GM21723 (cell line): ENCODE measurements around the gene PPP2R2C.

Experiments
- ATAC-seq: cut with Tn5 transposase; IDR thresholded peaks from one replicate; pipeline ENCODE4 v1.9.1; 2021; ENCODE audit warnings: mild to moderate bottlenecking, moderate library complexity; ENCODE audit not compliant: unreplicated experiment

PPP2R2C gene

GRCh38 chr4:6367371-6367851 lies 105.0 kb downstream of the PPP2R2C start:
- ATAC-seq: no peak

GRCh38 chr4:6366581-6366980 lies 105.8 kb downstream of the PPP2R2C start:
- ATAC-seq: no peak

DNA sequence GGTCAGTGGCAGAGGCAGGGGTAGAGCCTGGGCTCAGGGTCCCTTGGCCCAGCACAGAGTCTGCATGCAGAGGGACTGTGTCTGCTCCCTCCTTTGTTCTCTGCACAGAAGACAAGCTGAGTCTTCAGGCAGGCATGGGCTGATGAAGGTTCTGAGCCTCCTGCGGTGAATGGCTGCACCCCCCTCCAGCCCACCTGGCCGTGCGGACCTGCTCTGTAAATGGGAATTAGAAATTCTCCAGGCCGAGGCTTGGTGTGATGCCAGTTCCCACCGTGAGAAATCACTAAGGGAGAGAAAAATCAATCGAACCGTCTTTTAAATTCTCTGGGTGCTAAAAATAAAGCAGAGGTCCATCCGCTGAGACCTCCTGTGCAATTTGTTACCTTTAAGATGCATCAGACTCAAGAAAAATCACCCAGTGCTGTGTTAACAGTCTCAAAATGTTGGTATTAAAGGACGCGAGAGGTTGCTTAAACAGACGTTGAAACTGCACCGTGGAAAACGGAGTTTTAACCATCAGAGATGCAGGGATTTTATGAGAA lies 106.8 kb downstream of the PPP2R2C start:
- ATAC-seq: no peak

DNA sequence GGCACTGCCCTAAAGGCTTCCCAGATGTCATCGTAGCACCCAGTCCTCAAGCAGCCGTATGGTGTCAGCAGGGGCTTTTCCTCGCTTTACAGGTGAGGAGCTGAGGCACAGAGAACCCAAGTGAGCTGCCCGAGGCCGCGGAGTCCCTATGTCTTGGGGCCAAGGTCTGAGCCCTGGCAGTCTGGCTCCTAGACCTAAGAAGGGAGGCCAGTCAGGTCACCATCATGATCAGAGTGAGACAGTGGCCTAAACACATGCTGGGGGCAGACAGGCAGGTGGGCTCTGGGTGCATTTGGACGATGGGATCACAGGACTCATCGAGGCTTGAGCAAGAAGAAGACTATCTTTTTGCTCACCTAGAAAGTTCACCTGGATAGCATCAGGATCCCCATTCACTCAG lies 107.8 kb downstream of the PPP2R2C start:
- no peak for ATAC-seq

DNA sequence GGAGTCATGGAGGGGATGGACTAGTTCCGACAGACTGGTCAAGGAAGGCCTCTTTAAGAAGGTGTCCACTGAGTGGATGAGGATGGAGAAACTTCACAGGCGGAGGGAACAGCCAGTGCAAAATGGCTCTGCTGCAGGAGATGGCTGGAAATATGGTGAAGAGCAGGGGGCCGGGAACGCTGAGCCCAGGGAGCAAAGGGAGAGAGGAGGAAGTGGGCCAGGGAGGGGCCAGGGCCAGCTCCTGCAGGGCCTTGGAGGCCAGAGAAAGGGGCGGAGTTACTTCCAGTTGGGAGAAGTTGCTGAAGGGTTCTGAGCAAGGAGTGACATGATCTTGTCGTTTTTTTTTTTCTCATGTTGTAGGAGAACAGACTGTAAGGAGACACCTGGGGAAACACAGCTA lies 108.3 kb downstream of the PPP2R2C start:
- no peak for ATAC-seq

DNA sequence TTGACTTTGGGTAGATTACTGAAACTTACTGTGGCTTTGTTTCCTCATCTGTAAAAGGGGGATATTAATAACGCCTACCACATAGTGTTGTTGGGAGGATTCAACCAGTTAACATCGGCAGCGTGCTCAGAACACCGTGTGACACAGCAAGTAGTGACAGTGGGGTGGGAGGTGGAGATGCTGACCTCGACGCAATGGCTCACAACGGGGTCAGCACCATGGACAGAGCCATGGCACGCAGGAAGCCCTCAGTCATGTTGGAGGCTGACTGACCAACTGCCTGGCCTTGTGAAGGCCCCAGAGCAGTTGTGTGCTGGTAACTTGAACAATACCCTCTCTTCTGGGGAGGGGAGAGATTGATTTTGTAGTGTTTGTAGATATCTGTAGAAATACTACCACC lies 109.5 kb downstream of the PPP2R2C start:
- no peak for ATAC-seq

DNA sequence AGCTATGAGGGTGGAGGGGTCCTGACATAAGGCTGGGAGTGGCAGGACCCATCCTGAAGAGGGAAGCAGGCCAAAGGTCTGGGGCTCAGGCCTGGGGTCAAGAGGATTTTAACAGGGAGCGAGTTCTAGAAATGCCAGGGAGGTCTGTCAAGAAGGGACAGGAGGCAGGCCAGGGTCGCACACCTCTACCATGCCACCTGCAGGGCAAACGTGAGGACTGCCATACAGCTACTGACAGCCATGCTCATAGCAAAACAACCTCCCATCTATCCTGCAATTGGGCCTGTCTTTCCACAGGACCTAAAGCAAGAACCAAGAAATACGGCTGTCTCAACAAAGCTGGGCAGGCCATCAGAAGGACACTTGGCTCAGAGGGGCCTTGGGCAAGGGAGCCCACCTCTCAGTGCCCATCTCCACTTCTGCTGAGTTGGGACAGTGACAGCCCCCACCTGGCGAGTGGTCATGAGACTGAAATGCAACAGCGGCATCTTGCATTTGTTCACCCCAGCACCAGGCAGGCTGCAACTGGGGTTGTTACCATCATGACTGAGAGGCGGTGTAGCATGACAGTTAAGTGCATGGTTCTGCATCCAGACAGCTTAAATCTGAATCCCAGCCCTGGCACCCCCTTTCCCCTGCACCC lies 110.0 kb downstream of the PPP2R2C start:
- ATAC-seq: no peak

- no peak for ATAC-seq
These were observed 111.2 kb downstream of the PPP2R2C start for GRCh38 chr4:6361076-6361784.

DNA sequence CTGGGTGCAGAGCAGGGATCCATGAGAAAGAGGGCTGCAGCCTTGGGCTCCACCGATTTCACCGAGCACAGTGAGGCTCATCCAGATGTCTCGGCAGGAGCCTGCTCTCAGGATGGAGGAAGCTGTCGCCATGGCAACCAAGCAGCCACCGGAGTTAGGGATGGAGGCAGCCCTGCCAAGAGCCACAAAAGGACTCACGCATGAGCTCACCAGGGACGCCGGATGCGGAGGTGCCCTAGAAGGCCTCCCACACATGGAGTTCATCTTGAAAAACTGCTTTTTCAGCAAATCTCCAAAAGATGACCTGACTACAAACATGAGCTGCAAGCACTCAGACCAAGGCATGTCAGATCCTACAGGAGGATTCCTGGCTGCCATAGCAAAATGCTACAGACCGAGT lies 112.0 kb downstream of the PPP2R2C start:
- no peak for ATAC-seq

- no peak for ATAC-seq
These were observed 112.7 kb downstream of the PPP2R2C start for GRCh38 chr4:6359536-6360308.

DNA sequence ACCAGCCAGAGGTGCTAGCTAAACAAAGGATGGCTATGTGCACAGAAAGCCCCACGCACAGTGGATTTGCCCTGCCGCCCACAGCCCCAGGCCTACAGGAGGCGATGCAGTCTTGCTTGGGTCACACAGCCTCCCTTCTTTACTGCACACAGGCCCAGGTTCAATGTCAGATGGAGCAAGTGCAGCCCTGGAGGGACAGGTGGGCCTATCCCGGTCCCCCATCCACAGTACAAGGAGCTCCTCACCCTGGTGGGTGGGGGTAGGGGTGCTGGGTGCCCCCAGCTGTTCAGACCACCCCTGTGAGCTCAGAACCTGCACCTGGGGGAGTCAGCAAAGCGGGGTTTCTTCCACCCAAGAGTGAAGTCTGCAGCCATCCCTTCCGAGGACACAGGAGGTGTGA lies 114.9 kb downstream of the PPP2R2C start:
- no peak for ATAC-seq

- ATAC-seq: no peak
These were observed 116.3 kb downstream of the PPP2R2C start for GRCh38 chr4:6356076-6356560.

DNA sequence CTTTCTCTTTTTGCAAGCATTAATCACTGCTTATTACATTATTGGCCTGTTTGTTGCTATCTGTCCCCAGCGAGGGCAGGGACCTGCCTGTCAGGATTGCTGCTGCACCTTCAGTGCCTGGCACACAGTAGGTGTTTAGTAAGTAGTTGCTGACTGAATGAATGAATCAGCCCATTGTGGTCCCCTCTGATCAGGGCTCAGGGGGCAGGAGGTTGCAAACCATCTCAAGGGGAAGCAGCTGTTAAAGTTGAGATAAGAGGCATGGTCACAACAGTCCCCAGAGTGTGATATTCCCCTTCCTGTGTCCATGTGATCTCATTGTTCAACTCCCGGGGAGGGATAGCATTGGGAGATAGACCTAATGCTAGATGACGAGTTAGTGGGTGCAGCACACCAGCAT lies 117.4 kb downstream of the PPP2R2C start:
- no peak for ATAC-seq

GRCh38 chr4:6354626-6355025 lies 117.8 kb downstream of the PPP2R2C start:
- ATAC-seq: no peak

GRCh38 chr4:6354119-6354518 lies 118.3 kb downstream of the PPP2R2C start:
- ATAC-seq: no peak

DNA sequence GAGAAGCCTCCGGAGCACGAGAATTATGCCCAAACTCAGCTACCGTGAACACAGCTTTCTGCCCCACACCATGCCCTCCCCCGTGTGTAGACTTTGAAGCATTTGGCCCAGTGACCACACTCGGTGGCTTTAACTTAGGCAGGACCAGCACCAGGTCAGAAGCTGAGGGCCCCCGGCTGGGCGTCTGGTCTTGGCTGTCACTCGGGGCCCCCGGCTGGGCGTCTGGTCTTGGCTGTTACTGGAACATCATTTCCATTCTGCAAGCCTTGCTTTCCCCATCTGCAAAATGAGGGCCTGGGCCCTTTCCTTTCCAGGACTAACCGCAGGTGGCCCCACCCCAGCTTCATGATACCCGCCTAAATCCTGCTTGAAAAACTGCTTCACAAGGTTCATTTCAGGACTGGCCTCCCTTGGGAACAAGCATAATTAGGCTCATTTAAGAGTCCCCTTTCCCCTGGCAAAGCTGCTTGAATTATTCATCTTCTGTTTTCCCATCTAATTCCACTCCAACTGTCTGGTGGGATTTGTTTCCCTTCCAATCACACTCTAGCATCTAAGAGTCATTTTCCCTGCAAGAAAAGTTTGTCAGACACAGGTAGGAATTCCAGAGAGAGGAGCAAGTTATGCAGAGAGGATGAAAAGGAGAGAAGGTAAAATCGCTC lies 120.3 kb downstream of the PPP2R2C start:
- ATAC-seq: no peak

DNA sequence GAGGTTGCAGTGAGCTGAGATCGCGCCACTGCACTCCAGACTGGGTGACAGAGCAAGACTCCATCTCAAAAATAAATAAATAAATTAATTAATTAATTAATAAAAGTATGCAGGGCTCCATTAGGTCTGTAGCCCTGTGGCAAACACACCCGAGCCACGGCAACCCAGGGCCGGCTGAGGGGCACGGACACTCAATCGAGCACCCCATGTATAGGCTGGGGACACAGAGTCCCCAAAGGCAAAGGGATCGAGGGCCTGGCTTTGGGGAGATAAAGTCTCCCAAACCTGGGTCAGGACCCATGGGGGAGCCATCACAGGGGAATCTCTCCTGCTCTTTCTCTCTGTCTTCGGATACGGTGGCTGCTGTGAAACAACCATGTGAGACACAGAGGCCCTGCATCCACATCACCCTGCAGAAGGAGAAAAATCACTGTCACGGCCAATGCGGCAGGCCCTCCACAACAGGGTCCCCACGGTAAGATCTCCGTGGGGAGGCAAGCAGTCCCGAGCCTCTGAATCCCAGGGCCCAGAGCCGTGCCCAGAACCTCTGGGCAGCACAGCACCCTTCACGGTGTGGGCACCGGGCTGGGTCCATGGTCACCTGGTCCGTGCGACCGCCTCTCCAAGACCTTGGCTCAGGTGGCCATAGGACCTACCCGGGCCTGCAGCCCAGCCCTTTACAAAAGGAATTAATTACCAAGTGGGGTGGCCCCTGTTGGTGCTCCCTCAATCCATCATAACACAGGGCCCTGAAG lies 121.0 kb downstream of the PPP2R2C start:
- no peak for ATAC-seq

- ATAC-seq: no peak
These were observed 121.8 kb downstream of the PPP2R2C start for GRCh38 chr4:6350646-6351045.

DNA sequence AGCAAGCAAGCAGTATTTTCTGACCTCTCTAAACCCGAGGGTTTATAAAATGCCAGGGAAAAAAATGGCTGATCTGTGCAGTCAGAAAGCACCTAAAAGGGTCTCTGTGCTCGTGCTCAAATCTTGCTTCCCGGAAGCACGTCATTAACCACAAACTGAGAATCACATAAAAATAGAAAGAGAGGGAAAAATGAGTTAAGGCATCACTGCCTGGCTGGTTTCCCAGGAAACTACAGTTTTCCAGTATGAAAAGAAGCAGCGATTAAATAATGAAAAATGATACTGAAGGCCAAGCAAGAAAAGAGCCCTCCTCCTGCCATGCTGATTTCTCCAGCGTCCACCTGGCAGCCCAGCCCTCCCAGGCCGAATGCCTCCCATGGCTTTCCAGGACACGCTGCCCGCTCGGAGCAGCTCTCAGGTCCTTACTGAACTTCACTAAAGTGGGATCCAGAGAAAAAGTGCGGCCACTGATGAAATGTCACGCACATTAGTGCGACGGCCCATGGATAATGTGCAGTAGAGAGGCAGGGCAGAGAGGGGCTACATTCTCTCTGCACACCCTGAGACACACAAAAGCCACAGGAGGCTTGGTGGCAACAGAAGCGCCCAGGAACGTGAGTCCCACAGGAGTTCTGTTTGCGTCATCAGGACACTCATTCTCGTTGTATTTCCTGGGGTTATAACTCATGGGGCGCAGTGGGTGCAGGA lies 122.4 kb downstream of the PPP2R2C start:
- no peak for ATAC-seq

DNA sequence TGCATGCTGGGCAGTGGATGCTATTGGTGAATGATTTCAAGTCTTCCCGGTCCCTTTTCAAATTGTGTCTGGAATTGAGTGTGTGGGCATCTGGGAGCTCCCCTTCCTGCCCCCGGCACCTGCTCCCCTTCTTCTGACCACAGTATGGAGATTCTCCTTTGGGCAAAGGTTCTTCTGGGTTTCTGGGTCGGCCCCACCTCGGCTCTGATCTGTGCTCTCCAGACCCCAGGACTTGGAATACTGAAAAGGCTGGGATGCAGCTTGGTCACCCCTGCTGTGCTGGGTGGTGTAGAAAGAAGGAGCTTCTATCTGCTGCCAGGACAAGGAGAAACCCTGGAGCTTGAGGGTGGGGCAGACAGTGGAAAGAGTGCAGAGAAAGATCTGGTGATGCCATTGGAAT lies 124.0 kb downstream of the PPP2R2C start:
- no peak for ATAC-seq
